Natural killer cell treated with Interleukin-12 subunit alpha and Interleukin-12 subunit beta and Interleukin-15 and Interleukin-18, amount 100 ng/mL, for 72 hours (primary cell): ENCODE measurements around the gene PTH1R. TPM values are rescaled to one million over a fixed set of nuclear protein-coding genes. Genes with fewer than 3 reads are reported as not detected.

Source experiments
- ATAC-seq, 2 donors: fragments of 150-1000 bp; cut with Tn5 transposase in 1 of 2; sonication (Bioruptor Pico), chemical (Tn5 transposase) in 1 of 2; 2 replicates each; pipeline ENCODE4 v1.10.0; 2021
- DNase-seq: peaks from one replicate; pipeline ENCODE4 v3.0.0; 2022; ENCODE audit warnings: low spot score
- H3K27ac Mint-ChIP-seq, 2 donors: 1 replicate in 1 of 2; 2 replicates in 1 of 2; pipeline ENCODE4 v1.8.0; 2022; ENCODE audit warnings: mixed read lengths in 2 of 2, mild to moderate bottlenecking in 1 of 2, moderate library complexity in 1 of 2
- H3K27me3 Mint-ChIP-seq, 2 donors: 1 replicate in 1 of 2; 2 replicates in 1 of 2; pipeline ENCODE4 v1.8.0; 2022; ENCODE audit warnings: mixed read lengths in 2 of 2
- H3K36me3 Mint-ChIP-seq: one replicate; pipeline ENCODE4 v1.8.0; 2022; ENCODE audit warnings: mixed read lengths
- H3K4me1 Mint-ChIP-seq, 2 donors: 1 replicate in 1 of 2; 2 replicates in 1 of 2; pipeline ENCODE4 v1.8.0; 2022; ENCODE audit warnings: low read depth in 2 of 2, mixed read lengths in 2 of 2, mild to moderate bottlenecking in 1 of 2
- H3K4me3 Mint-ChIP-seq: one replicate; pipeline ENCODE4 v1.8.0; 2022; ENCODE audit warnings: mixed read lengths
- H3K9me3 Mint-ChIP-seq: 2 replicates; pipeline ENCODE4 v1.8.0; 2022; ENCODE audit warnings: mixed read lengths
- total RNA-seq, 2 donors: library from RNA; stranded (reverse); gene quantifications; one replicate each; pipeline ENCODE4 v1.2.3, GENCODE V29; 2022

Gene PTH1R
- not detected for total RNA-seq

- Mint-ChIP-seq H3K36me3 (no peaks in the 10 kb centered on the region), H3K4me1 (peaks cover 15 to 20% of the 10 kb centered on the region in 2 donors), H3K9me3 (no peaks in the 10 kb centered on the region), H3K4me3 (no peak within 1 kb of the TSS), H3K27ac (no peak within 1 kb of the TSS), H3K27me3 (peaks cover 12 to 13% of the 10 kb centered on the region in 2 donors)
- ATAC-seq (no peak), DNase-seq (no peak)
Measured at GRCh38 chr3:46877406-46878125, at the start of gene PTH1R. Gene PTH1R, plus strand, starts transcription at chr3:46877721. Its CDS starts 5,839 bp downstream, at chr3:46883560.

GRCh38 chr3:46829699-46830208 is 47.8 kb upstream of the PTH1R start:
- ATAC-seq: peak; percentile 92 to 96

GRCh38 chr3:46830801-46831200 is 46.7 kb upstream of the PTH1R start:
- H3K27ac Mint-ChIP-seq: peak overlapping the region; percentile 22 to 33
- H3K4me1 Mint-ChIP-seq: peaks cover 7 to 27% of the 10 kb centered on the region in 2 donors
- ATAC-seq: no peak
- H3K36me3 Mint-ChIP-seq: no peaks in the 10 kb centered on the region
- no peak for DNase-seq
- H3K9me3 Mint-ChIP-seq: no peaks in the 10 kb centered on the region
- H3K27me3 Mint-ChIP-seq: peaks cover 0 to 9% of the 10 kb centered on the region in 2 donors
- no peak overlapping the region for H3K4me3 Mint-ChIP-seq

More at GRCh38 chr3:46829699-46830208, 47.8 kb upstream of the PTH1R start:
- DNase-seq: peak; percentile 72
- H3K27me3 Mint-ChIP-seq: peaks cover 0 to 9% of the 10 kb centered on the region in 2 donors
- peak overlapping the region in 1 of 2 donors; percentile 66 for H3K27ac Mint-ChIP-seq
- no peak overlapping the region for H3K4me3 Mint-ChIP-seq
- no peaks in the 10 kb centered on the region for H3K9me3 Mint-ChIP-seq
- H3K36me3 Mint-ChIP-seq: no peaks in the 10 kb centered on the region
- H3K4me1 Mint-ChIP-seq: peaks cover 7 to 27% of the 10 kb centered on the region in 2 donors

DNA sequence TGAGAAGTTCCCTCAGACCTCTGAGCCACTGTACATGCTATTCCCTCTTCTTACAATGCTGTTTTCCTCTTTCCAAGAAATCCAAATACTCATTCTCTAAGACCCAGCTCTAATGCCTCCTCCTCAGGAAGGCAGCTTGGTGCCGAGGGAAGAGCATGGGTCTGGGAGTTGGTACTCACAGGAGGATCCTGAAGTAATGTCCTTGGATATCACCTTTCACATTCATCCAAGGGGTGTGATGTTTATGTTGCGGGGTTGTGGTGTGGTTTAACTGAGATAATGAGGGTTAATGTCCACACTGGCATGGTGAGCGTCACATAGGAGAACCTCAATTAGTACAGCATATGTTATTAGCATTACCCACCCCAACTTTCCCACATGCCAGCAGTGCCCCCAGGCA is 46.2 kb upstream of the PTH1R start:
- ATAC-seq (no peak), DNase-seq (no peak)
- H3K4me3 Mint-ChIP-seq: no peak overlapping the region
- no peaks in the 10 kb centered on the region for H3K9me3 Mint-ChIP-seq
- H3K4me1 Mint-ChIP-seq: peaks cover 7 to 27% of the 10 kb centered on the region in 2 donors
- H3K27ac Mint-ChIP-seq: peak overlapping the region; percentile 22 to 33
- no peaks in the 10 kb centered on the region for H3K36me3 Mint-ChIP-seq
- peaks cover 0 to 9% of the 10 kb centered on the region in 2 donors for H3K27me3 Mint-ChIP-seq

- no peaks in the 10 kb centered on the region for H3K9me3 Mint-ChIP-seq
- peaks cover 7 to 23% of the 10 kb centered on the region in 2 donors for H3K4me1 Mint-ChIP-seq
- ATAC-seq: no peak
- H3K4me3 Mint-ChIP-seq: no peak overlapping the region
- H3K27ac Mint-ChIP-seq: no peak overlapping the region
- H3K36me3 Mint-ChIP-seq: no peaks in the 10 kb centered on the region
- DNase-seq: no peak
- peaks cover 0 to 6% of the 10 kb centered on the region in 2 donors for H3K27me3 Mint-ChIP-seq
Measured at GRCh38 chr3:46831841-46832240, 45.7 kb upstream of the PTH1R start.

GRCh38 chr3:46833346-46834300 is 43.9 kb upstream of the PTH1R start:
- DNase-seq (no peak), ATAC-seq (no peak)
- Mint-ChIP-seq H3K4me1 (peaks cover 7 to 17% of the 10 kb centered on the region in 2 donors), H3K36me3 (peaks cover 10% of the 10 kb centered on the region), H3K4me3 (no peak overlapping the region), H3K27me3 (peaks cover 0 to 8% of the 10 kb centered on the region in 2 donors), H3K27ac (no peak overlapping the region), H3K9me3 (peaks cover 3% of the 10 kb centered on the region)

DNA sequence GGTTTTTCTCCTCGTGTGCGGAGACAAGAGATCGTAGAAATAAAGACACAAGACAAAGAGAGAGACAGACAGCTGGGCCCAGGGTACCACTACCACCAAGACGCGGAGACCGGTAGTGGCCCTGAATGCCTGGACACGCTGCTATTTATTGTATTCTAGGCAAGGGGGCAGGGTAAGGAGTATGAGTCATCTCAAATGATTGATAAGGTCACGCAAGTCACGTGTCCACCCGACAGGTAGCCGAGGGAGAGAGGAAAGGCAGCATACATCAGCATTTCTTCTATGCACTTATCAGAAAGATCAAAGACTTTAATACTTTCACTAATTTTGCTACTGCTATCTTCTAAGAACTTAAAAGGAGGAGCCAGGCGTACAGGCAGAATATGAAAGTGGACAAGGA is 42.5 kb upstream of the PTH1R start:
- Mint-ChIP-seq H3K27ac (no peak overlapping the region), H3K4me1 (peaks cover 0 to 4% of the 10 kb centered on the region in 2 donors), H3K27me3 (peaks cover 0 to 8% of the 10 kb centered on the region in 2 donors), H3K36me3 (peaks cover 19% of the 10 kb centered on the region), H3K9me3 (peaks cover 8% of the 10 kb centered on the region), H3K4me3 (no peak overlapping the region)
- DNase-seq: no peak
- no peak for ATAC-seq

GRCh38 chr3:46835491-46835890 is 42.0 kb upstream of the PTH1R start:
- ATAC-seq (no peak), DNase-seq (no peak)
- Mint-ChIP-seq H3K27me3 (peaks cover 0 to 10% of the 10 kb centered on the region in 2 donors), H3K4me3 (no peak overlapping the region), H3K36me3 (peaks cover 24% of the 10 kb centered on the region), H3K27ac (no peak overlapping the region), H3K9me3 (peaks cover 13% of the 10 kb centered on the region), H3K4me1 (peaks cover 0 to 4% of the 10 kb centered on the region in 2 donors)

DNA sequence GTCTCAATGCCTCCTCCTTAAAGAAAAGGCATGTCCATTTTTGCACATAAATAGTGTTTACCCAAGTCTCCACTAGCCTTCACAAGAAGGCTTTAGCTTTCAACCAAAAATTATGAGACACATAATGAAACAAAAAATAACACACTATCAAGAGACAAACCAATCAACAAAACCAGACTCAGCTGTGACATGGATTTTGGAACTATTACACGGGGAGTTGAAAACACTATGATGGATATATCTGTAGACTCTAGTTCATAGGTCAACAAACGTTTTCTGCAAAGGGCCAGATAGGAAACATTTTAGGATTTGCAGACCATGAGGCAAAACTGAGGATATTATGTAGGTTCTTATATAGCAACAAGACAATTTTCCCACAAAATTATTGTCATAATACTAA is 39.2 kb upstream of the PTH1R start:
- H3K27ac Mint-ChIP-seq: no peak overlapping the region
- DNase-seq: no peak
- no peak overlapping the region for H3K4me3 Mint-ChIP-seq
- no peaks in the 10 kb centered on the region for H3K4me1 Mint-ChIP-seq
- H3K9me3 Mint-ChIP-seq: peaks cover 17% of the 10 kb centered on the region
- H3K36me3 Mint-ChIP-seq: peaks cover 34% of the 10 kb centered on the region
- no peak for ATAC-seq
- peaks cover 0 to 5% of the 10 kb centered on the region in 2 donors for H3K27me3 Mint-ChIP-seq

DNA sequence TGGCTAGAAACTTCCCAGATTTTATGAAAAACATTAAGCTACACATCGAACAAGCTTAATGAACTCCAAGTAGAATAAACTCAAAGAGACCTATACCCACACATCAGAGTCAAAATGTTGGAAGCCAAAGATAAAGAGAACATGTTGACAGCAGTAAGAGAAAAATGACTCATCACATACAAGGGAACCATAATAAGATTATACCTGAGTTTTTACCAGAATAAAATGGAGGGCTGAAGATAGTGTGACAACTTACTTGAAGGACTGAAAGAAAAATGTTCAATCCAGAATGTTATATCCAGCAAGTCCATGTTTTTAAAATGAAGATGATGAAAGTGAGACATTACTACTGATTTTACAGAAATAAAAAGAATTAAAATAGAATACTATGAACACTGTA is 37.0 kb upstream of the PTH1R start:
- H3K4me3 Mint-ChIP-seq: no peak overlapping the region
- no peak for ATAC-seq
- peaks cover 5 to 6% of the 10 kb centered on the region in 2 donors for H3K4me1 Mint-ChIP-seq
- H3K36me3 Mint-ChIP-seq: peaks cover 34% of the 10 kb centered on the region
- no peak for DNase-seq
- no peak overlapping the region for H3K27ac Mint-ChIP-seq
- H3K27me3 Mint-ChIP-seq: peaks cover 0 to 4% of the 10 kb centered on the region in 2 donors
- H3K9me3 Mint-ChIP-seq: peaks cover 17% of the 10 kb centered on the region

DNA sequence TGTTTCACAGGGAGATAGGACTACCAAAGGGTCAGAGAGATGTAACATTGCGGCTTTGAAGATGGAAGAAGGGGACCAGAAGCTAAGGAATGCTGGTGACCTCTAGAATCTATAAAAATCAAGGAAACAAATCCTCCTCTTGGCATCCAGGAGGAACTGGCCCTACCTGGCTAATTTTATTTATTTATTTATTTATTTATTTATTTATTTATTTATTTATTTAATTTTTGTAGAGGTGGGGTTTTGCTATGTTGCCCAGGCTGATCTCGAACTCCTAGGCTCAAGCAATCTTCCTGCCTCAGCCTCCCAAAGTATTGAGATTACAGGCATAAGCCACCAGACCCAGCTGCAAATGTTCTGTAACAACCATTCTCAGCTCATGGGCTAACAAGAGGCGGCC is 34.0 kb upstream of the PTH1R start:
- Mint-ChIP-seq H3K9me3 (peaks cover 13% of the 10 kb centered on the region), H3K27me3 (peaks cover 0 to 2% of the 10 kb centered on the region in 2 donors), H3K4me3 (no peak overlapping the region), H3K36me3 (peaks cover 24% of the 10 kb centered on the region), H3K4me1 (peaks cover 6 to 9% of the 10 kb centered on the region in 2 donors), H3K27ac (no peak overlapping the region)
- ATAC-seq (no peak), DNase-seq (no peak)

GRCh38 chr3:46844397-46844796 is 33.1 kb upstream of the PTH1R start:
- Mint-ChIP-seq H3K27me3 (peaks cover 0 to 2% of the 10 kb centered on the region in 2 donors), H3K36me3 (peaks cover 15% of the 10 kb centered on the region), H3K27ac (no peak overlapping the region), H3K9me3 (peaks cover 8% of the 10 kb centered on the region), H3K4me3 (peak overlapping the region; percentile 68), H3K4me1 (peaks cover 6 to 9% of the 10 kb centered on the region in 2 donors)
- ATAC-seq (no peak), DNase-seq (no peak)

- no peak for DNase-seq
- Mint-ChIP-seq H3K9me3 (peaks cover 8% of the 10 kb centered on the region), H3K4me1 (peaks cover 6 to 9% of the 10 kb centered on the region in 2 donors), H3K36me3 (peaks cover 14% of the 10 kb centered on the region), H3K27ac (peak overlapping the region in 1 of 2 donors; percentile 31), H3K27me3 (peaks cover 0 to 2% of the 10 kb centered on the region in 2 donors), H3K4me3 (peak overlapping the region; percentile 68)
- no peak for ATAC-seq
Measured at GRCh38 chr3:46844881-46845312, 32.6 kb upstream of the PTH1R start.
